H1 (cell line): Measurements from ENCODE around the gene COL12A1. TPM values are rescaled to one million over a fixed set of nuclear protein-coding genes. Genes with fewer than 3 reads are reported as not detected.

Experiments
- CHD2 ChIP-seq: IDR thresholded peaks from 2 replicates; pipeline ENCODE4 v1.6.1; 2012; ENCODE audit warnings: low read length, improper control_type of control experiment
- GABPA ChIP-seq: IDR thresholded peaks from 2 replicates; pipeline ENCODE4 v1.6.1; 2011; ENCODE audit warnings: mild to moderate bottlenecking, low read length, moderate library complexity, borderline replicate concordance; ENCODE audit not compliant: insufficient read depth
- HDAC2 ChIP-seq, 2 experiments: fragments of 300-600 bp in 1 of 2; sonication (generic) in 1 of 2; IDR thresholded peaks; 2 replicates each; pipeline ENCODE4 v1.6.1; 2011 to 2012; ENCODE audit warnings: low read depth in 2 of 2, low read length in 2 of 2, mild to moderate bottlenecking in 2 of 2, moderate library complexity in 2 of 2, borderline replicate concordance in 1 of 2, inconsistent platforms in 1 of 2
- SRF ChIP-seq: IDR thresholded peaks from 2 replicates; pipeline ENCODE4 v1.6.1; 2011; ENCODE audit warnings: mild to moderate bottlenecking, low read depth, low read length, moderate library complexity
- SUZ12 ChIP-seq: fragments of 200-600 bp; sonication (generic); IDR thresholded peaks from 2 replicates; pipeline ENCODE4 v1.6.1; 2012; ENCODE audit warnings: mild to moderate bottlenecking, inconsistent platforms, low read length, moderate library complexity, mixed read lengths
- TAF1 ChIP-seq: IDR thresholded peaks from 2 replicates; pipeline ENCODE4 v1.6.1; 2011; ENCODE audit warnings: mild to moderate bottlenecking, low read depth, low read length
- polyA plus RNA-seq, 7 experiments: library from polyadenylated mRNA; depleted of rRNA in 3 of 7; stranded (reverse) in 5 of 7; unstranded in 2 of 7; fragments of >200 nt in 5 of 7; fragments of 200-250 nt in 2 of 7; gene quantifications; 1 replicate in 5 of 7; 2 replicates in 1 of 7; 4 replicates in 1 of 7; pipeline versions ENCODE4 v1.2.1 to v1.2.3, GENCODE V29; 2011 to 2013; ENCODE audit warnings: missing spikeins in 2 of 7, mixed read lengths in 2 of 7
- total RNA-seq: library from RNA; stranded (reverse); fragmentation: NEBNext Ultra II Directional; extraction: Animal tissue kit (Norgen Biotek cat#: 25700); gene quantifications from 2 replicates; pipeline ENCODE4 v1.2.1, GENCODE V29; 2021
- TF ChIP-seq, protein P1 (sequence below): fragments of 300-600 bp; sonication (generic); IDR thresholded peaks from 2 replicates; pipeline ENCODE4 v1.7.1; 2012; ENCODE audit warnings: low read length, moderate library complexity, mild to moderate bottlenecking, inconsistent platforms; ENCODE audit not compliant: insufficient replicate concordance
- TF ChIP-seq, protein P2 (sequence below): IDR thresholded peaks from 2 replicates; pipeline ENCODE4 v1.6.1; 2012; ENCODE audit warnings: inconsistent platforms

COL12A1 gene
- total and polyA plus RNA-seq, 2 of the 8 experiments (the other 6 are each of a cell fraction or from before 2014, with no cell fraction given): 1.4 to 4.7 TPM

DNA sequence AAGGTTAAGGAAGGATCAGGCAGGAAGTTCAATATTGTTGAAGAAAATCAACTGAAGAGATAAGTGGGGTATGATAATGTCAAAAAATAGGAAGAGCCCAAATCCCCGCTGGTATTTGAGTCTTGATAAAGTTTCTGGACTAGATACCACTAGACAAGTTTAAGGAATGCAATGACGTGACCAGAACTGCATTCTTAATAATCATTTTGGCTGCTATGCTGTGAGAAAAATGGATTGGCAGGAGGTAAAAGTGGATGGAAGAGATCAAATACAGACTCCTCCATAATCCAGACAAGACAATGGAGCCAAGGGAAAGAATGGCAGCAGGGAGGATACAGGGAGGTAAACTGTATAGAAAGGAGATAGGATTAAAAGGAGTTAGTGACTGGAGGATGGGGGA is 128.2 kb downstream of the COL12A1 start (continued):
- TF ChIP-seq, protein P1, sequence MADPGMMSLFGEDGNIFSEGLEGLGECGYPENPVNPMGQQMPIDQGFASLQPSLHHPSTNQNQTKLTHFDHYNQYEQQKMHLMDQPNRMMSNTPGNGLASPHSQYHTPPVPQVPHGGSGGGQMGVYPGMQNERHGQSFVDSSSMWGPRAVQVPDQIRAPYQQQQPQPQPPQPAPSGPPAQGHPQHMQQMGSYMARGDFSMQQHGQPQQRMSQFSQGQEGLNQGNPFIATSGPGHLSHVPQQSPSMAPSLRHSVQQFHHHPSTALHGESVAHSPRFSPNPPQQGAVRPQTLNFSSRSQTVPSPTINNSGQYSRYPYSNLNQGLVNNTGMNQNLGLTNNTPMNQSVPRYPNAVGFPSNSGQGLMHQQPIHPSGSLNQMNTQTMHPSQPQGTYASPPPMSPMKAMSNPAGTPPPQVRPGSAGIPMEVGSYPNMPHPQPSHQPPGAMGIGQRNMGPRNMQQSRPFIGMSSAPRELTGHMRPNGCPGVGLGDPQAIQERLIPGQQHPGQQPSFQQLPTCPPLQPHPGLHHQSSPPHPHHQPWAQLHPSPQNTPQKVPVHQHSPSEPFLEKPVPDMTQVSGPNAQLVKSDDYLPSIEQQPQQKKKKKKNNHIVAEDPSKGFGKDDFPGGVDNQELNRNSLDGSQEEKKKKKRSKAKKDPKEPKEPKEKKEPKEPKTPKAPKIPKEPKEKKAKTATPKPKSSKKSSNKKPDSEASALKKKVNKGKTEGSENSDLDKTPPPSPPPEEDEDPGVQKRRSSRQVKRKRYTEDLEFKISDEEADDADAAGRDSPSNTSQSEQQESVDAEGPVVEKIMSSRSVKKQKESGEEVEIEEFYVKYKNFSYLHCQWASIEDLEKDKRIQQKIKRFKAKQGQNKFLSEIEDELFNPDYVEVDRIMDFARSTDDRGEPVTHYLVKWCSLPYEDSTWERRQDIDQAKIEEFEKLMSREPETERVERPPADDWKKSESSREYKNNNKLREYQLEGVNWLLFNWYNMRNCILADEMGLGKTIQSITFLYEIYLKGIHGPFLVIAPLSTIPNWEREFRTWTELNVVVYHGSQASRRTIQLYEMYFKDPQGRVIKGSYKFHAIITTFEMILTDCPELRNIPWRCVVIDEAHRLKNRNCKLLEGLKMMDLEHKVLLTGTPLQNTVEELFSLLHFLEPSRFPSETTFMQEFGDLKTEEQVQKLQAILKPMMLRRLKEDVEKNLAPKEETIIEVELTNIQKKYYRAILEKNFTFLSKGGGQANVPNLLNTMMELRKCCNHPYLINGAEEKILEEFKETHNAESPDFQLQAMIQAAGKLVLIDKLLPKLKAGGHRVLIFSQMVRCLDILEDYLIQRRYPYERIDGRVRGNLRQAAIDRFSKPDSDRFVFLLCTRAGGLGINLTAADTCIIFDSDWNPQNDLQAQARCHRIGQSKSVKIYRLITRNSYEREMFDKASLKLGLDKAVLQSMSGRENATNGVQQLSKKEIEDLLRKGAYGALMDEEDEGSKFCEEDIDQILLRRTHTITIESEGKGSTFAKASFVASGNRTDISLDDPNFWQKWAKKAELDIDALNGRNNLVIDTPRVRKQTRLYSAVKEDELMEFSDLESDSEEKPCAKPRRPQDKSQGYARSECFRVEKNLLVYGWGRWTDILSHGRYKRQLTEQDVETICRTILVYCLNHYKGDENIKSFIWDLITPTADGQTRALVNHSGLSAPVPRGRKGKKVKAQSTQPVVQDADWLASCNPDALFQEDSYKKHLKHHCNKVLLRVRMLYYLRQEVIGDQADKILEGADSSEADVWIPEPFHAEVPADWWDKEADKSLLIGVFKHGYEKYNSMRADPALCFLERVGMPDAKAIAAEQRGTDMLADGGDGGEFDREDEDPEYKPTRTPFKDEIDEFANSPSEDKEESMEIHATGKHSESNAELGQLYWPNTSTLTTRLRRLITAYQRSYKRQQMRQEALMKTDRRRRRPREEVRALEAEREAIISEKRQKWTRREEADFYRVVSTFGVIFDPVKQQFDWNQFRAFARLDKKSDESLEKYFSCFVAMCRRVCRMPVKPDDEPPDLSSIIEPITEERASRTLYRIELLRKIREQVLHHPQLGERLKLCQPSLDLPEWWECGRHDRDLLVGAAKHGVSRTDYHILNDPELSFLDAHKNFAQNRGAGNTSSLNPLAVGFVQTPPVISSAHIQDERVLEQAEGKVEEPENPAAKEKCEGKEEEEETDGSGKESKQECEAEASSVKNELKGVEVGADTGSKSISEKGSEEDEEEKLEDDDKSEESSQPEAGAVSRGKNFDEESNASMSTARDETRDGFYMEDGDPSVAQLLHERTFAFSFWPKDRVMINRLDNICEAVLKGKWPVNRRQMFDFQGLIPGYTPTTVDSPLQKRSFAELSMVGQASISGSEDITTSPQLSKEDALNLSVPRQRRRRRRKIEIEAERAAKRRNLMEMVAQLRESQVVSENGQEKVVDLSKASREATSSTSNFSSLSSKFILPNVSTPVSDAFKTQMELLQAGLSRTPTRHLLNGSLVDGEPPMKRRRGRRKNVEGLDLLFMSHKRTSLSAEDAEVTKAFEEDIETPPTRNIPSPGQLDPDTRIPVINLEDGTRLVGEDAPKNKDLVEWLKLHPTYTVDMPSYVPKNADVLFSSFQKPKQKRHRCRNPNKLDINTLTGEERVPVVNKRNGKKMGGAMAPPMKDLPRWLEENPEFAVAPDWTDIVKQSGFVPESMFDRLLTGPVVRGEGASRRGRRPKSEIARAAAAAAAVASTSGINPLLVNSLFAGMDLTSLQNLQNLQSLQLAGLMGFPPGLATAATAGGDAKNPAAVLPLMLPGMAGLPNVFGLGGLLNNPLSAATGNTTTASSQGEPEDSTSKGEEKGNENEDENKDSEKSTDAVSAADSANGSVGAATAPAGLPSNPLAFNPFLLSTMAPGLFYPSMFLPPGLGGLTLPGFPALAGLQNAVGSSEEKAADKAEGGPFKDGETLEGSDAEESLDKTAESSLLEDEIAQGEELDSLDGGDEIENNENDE: no peak
- TF ChIP-seq CHD2: no peak
- no peak for TF ChIP-seq HDAC2 (IDR thresholded peaks at IDR 0.05; ENCODE audit: borderline replicate concordance in 1 of 2, low read depth in 2 of 2, low read length in 2 of 2)
- TF ChIP-seq SUZ12: no peak
- no peak for TF ChIP-seq TAF1
- no peak for TF ChIP-seq SRF
- no peak for TF ChIP-seq GABPA
- TF ChIP-seq, protein P2, sequence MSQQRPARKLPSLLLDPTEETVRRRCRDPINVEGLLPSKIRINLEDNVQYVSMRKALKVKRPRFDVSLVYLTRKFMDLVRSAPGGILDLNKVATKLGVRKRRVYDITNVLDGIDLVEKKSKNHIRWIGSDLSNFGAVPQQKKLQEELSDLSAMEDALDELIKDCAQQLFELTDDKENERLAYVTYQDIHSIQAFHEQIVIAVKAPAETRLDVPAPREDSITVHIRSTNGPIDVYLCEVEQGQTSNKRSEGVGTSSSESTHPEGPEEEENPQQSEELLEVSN: no peak
